Kidney epithelial cell (primary cell): ENCODE data around the gene DNAH14. TPM values are rescaled to one million over a fixed set of nuclear protein-coding genes. Genes with fewer than 3 reads are reported as not detected.
"Not testable (repeated sequence)": the region's sequence is repeated elsewhere in the genome, so short reads cannot be mapped to it uniquely, and the experiment has no call there.

Experiments used
- DNase-seq: peaks from one replicate; pipeline ENCODE4 v3.0.0-alpha.2; 2010; ENCODE audit warnings: low read depth
- H3K27me3 ChIP-seq: 2 replicates; pipeline ENCODE4 v1.6.0; 2011; ENCODE audit warnings: low read length; ENCODE audit not compliant: control insufficient read depth, insufficient read depth
- H3K36me3 ChIP-seq: 2 replicates; pipeline ENCODE4 v1.5.1; 2011; ENCODE audit warnings: low read length; ENCODE audit not compliant: control insufficient read depth, insufficient read depth
- H3K4me3 ChIP-seq: 2 replicates; pipeline ENCODE4 v1.5.1; 2011; ENCODE audit warnings: low read depth, mild to moderate bottlenecking, control low read depth, low read length
- CTCF ChIP-seq: IDR thresholded peaks from 2 replicates; pipeline ENCODE4 v1.5.1; 2011; ENCODE audit warnings: mild to moderate bottlenecking, moderate library complexity, low read length, control low read depth, inconsistent platforms; ENCODE audit not compliant: insufficient read depth, poor library complexity, severe bottlenecking
- total RNA-seq: library from RNA; depleted of rRNA; stranded (reverse); fragments of >200 nt; gene quantifications from 2 replicates; pipeline ENCODE4 v1.2.3, GENCODE V29; 2015

The DNAH14 gene
- total RNA-seq, 1 donor from 2014 or later: 30.8 TPM

GRCh38 chr1:225380691-225381090 is 451.2 kb downstream of the DNAH14 start:
- TF ChIP-seq CTCF: no peak
- H3K4me3 ChIP-seq: no peak overlapping the region
- H3K36me3 ChIP-seq: no peaks in the 10 kb centered on the region
- no peak for DNase-seq
- no peaks in the 10 kb centered on the region for H3K27me3 ChIP-seq

- DNase-seq, H3K4me3 ChIP-seq, H3K36me3 ChIP-seq, H3K27me3 ChIP-seq: not testable (repeated sequence)
These were observed 457.4 kb downstream of the DNAH14 start for GRCh38 chr1:225386860-225387259.

- H3K4me3 ChIP-seq: no peak overlapping the region
- H3K27me3 ChIP-seq: no peaks in the 10 kb centered on the region
- TF ChIP-seq CTCF: no peak
- no peak for DNase-seq
- H3K36me3 ChIP-seq: no peaks in the 10 kb centered on the region
These were observed 458.9 kb downstream of the DNAH14 start for GRCh38 chr1:225388372-225388771.

GRCh38 chr1:225389843-225390242 is 460.4 kb downstream of the DNAH14 start:
- no peaks in the 10 kb centered on the region for H3K36me3 ChIP-seq
- no peaks in the 10 kb centered on the region for H3K27me3 ChIP-seq
- DNase-seq: no peak
- H3K4me3 ChIP-seq: no peak overlapping the region
- TF ChIP-seq CTCF: no peak

- Histone ChIP-seq H3K27me3 (no peaks in the 10 kb centered on the region), H3K36me3 (peaks cover 1% of the 10 kb centered on the region), H3K4me3 (no peak overlapping the region)
- DNase-seq: no peak
- TF ChIP-seq CTCF: no peak
These were observed 466.9 kb downstream of the DNAH14 start for GRCh38 chr1:225396357-225396756.

- TF ChIP-seq CTCF: no peak
- Histone ChIP-seq H3K36me3 (peaks cover 1% of the 10 kb centered on the region), H3K27me3 (no peaks in the 10 kb centered on the region), H3K4me3 (no peak overlapping the region)
- no peak for DNase-seq
These were observed 471.5 kb downstream of the DNAH14 start for GRCh38 chr1:225400968-225401367.
